DND-41 (cell line): ENCODE data around the gene MKNK1.

Experiments used
- ATAC-seq: fragments of 200-7000 bp; cut with Tn5 transposase; 3 replicates; pipeline ENCODE4 v1.9.1; 2021; ENCODE audit warnings: low read depth; ENCODE audit not compliant: insufficient read depth
- DNase-seq: peaks from one replicate; pipeline ENCODE4 v3.0.0-alpha.2; 2020
- H2AFZ ChIP-seq: 2 replicates; pipeline ENCODE4 v1.6.0; 2012; ENCODE audit warnings: low read depth, low read length
- H3K27ac ChIP-seq: 2 replicates; pipeline ENCODE4 v1.5.1; 2012; ENCODE audit warnings: low read length, inconsistent platforms
- H3K27me3 ChIP-seq: fragments of 200-600 bp; sonication (generic); 2 replicates; pipeline ENCODE4 v1.6.0; 2012; ENCODE audit warnings: low read length, mild to moderate bottlenecking, inconsistent platforms; ENCODE audit not compliant: insufficient read depth, poor library complexity
- H3K36me3 ChIP-seq: 2 replicates; pipeline ENCODE4 v1.5.1; 2012; ENCODE audit warnings: low read length, inconsistent platforms; ENCODE audit not compliant: insufficient read depth
- H3K4me1 ChIP-seq: 2 replicates; pipeline ENCODE4 v1.5.1; 2012; ENCODE audit warnings: mild to moderate bottlenecking, low read length; ENCODE audit not compliant: insufficient read depth
- H3K4me2 ChIP-seq: 2 replicates; pipeline ENCODE4 v1.6.0; 2012; ENCODE audit warnings: mild to moderate bottlenecking, moderate library complexity, low read length, inconsistent platforms; ENCODE audit not compliant: insufficient read depth
- H3K4me3 ChIP-seq, 2 experiments: fragments of 200-600 bp in 1 of 2; shearing (Covaris generic) in 1 of 2; 2 replicates each; pipeline ENCODE4 v1.5.1; 2012 to 2016; ENCODE audit warnings: inconsistent platforms in 2 of 2, low read length in 2 of 2, mild to moderate bottlenecking in 2 of 2, low read depth in 1 of 2, moderate library complexity in 1 of 2
- H3K79me2 ChIP-seq: 2 replicates; pipeline ENCODE4 v1.6.0; 2012; ENCODE audit warnings: low read length, inconsistent platforms; ENCODE audit not compliant: insufficient read depth
- H3K9ac ChIP-seq: 2 replicates; pipeline ENCODE4 v1.6.0; 2012; ENCODE audit warnings: low read depth, mild to moderate bottlenecking, inconsistent platforms, low read length, moderate library complexity
- H3K9me3 ChIP-seq: 2 replicates; pipeline ENCODE4 v1.5.1; 2012; ENCODE audit warnings: low read length, moderate library complexity, mild to moderate bottlenecking, inconsistent platforms; ENCODE audit not compliant: insufficient read depth, severe bottlenecking
- H4K20me1 ChIP-seq: 2 replicates; pipeline ENCODE4 v1.6.0; 2012; ENCODE audit warnings: low read length; ENCODE audit not compliant: insufficient read depth
- CTCF ChIP-seq: IDR thresholded peaks from 2 replicates; pipeline ENCODE4 v1.5.1; 2012; ENCODE audit warnings: borderline replicate concordance, low read length, moderate library complexity, mild to moderate bottlenecking; ENCODE audit not compliant: poor library complexity, severe bottlenecking; ENCODE audit errors: extremely low read depth
- EZH2 ChIP-seq: IDR thresholded peaks from 3 replicates; pipeline ENCODE4 v1.6.1; 2012; ENCODE audit warnings: borderline replicate concordance, low read depth, mild to moderate bottlenecking, moderate library complexity, low read length, inconsistent platforms; ENCODE audit not compliant: severe bottlenecking

MKNK1 gene

GRCh38 chr1:46530311-46530710 lies 73.8 kb downstream of the MKNK1 start:
- no peaks in the 10 kb centered on the region for H3K36me3 ChIP-seq
- H3K4me2 ChIP-seq, result no peak overlapping the region
- H3K9ac ChIP-seq, result no peak overlapping the region
- H2AFZ ChIP-seq, result no peak overlapping the region
- no peak for DNase-seq
- H4K20me1 ChIP-seq, result peaks cover 5% of the 10 kb centered on the region; the same call in 1 of the 2 replicates
- H3K27ac ChIP-seq, result no peak overlapping the region
- no peaks in the 10 kb centered on the region for H3K9me3 ChIP-seq
- H3K4me3 ChIP-seq, result no peak overlapping the region
- no peak for ATAC-seq
- H3K4me1 ChIP-seq, result no peaks in the 10 kb centered on the region
- H3K79me2 ChIP-seq, result no peaks in the 10 kb centered on the region
- peaks cover 50% of the 10 kb centered on the region for H3K27me3 ChIP-seq
- TF ChIP-seq CTCF (no peak), EZH2 (no peak)

GRCh38 chr1:46529031-46529630 lies 74.9 kb downstream of the MKNK1 start:
- H2AFZ ChIP-seq, result no peak overlapping the region
- no peak overlapping the region for H3K4me2 ChIP-seq
- no peaks in the 10 kb centered on the region for H3K36me3 ChIP-seq
- no peak overlapping the region for H3K9ac ChIP-seq
- peaks cover 5% of the 10 kb centered on the region; the same call in 1 of the 2 replicates for H4K20me1 ChIP-seq
- H3K4me3 ChIP-seq, result no peak overlapping the region
- no peak for ATAC-seq
- TF ChIP-seq CTCF, result no peak
- no peak for TF ChIP-seq EZH2
- H3K4me1 ChIP-seq, result no peaks in the 10 kb centered on the region
- peaks cover 46% of the 10 kb centered on the region for H3K27me3 ChIP-seq
- DNase-seq, result no peak
- H3K27ac ChIP-seq, result no peak overlapping the region
- H3K9me3 ChIP-seq, result no peaks in the 10 kb centered on the region
- no peaks in the 10 kb centered on the region for H3K79me2 ChIP-seq

GRCh38 chr1:46528297-46528955 lies 75.6 kb downstream of the MKNK1 start:
- ATAC-seq, result no peak

More at GRCh38 chr1:46528297-46528955, 75.6 kb downstream of the MKNK1 start:
- Histone ChIP-seq H2AFZ (no peak overlapping the region), H4K20me1 (peaks cover 5% of the 10 kb centered on the region; the same call in 1 of the 2 replicates), H3K79me2 (no peaks in the 10 kb centered on the region), H3K9ac (no peak overlapping the region), H3K27me3 (peaks cover 42% of the 10 kb centered on the region), H3K9me3 (no peaks in the 10 kb centered on the region), H3K36me3 (no peaks in the 10 kb centered on the region), H3K4me3 (no peak overlapping the region), H3K4me2 (no peak overlapping the region), H3K27ac (no peak overlapping the region), H3K4me1 (no peaks in the 10 kb centered on the region)
- TF ChIP-seq CTCF (no peak), EZH2 (no peak)
- no peak for DNase-seq
